GM18517 (cell line): Measurements from ENCODE around the gene SH2D2A.
"Not testable (repeated sequence)": the region's sequence is repeated elsewhere in the genome, so short reads cannot be mapped to it uniquely, and the experiment has no call there.

ENCODE experiments used
- ATAC-seq: cut with Tn5 transposase; IDR thresholded peaks from one replicate; pipeline ENCODE4 v1.9.1; 2021; ENCODE audit warnings: mild to moderate bottlenecking, moderate library complexity; ENCODE audit not compliant: unreplicated experiment

Gene SH2D2A

GRCh38 chr1:156775799-156776198 lies 40.8 kb downstream of the SH2D2A start:
- no peak for ATAC-seq

- no peak for ATAC-seq
Observed at GRCh38 chr1:156773607-156774006, 43.0 kb downstream of the SH2D2A start.

GRCh38 chr1:156772728-156773497 lies 43.7 kb downstream of the SH2D2A start:
- no peak for ATAC-seq

GRCh38 chr1:156772222-156772621 lies 44.4 kb downstream of the SH2D2A start:
- no peak for ATAC-seq

- no peak for ATAC-seq
Observed at GRCh38 chr1:156768610-156769295, 47.9 kb downstream of the SH2D2A start.

GRCh38 chr1:156767879-156768604 lies 48.6 kb downstream of the SH2D2A start:
- peak; percentile 3 for ATAC-seq

GRCh38 chr1:156767101-156767878 lies 49.4 kb downstream of the SH2D2A start, which contains the start of gene PRCC:
Gene PRCC (plus strand): TSS chr1:156767535. CDS start chr1:156767772, 237 bp downstream.
- ATAC-seq: peak; percentile 93

- ATAC-seq: peak; percentile 3
Observed at GRCh38 chr1:156766298-156767100, 50.1 kb downstream of the SH2D2A start.

- ATAC-seq: no peak
Observed at GRCh38 chr1:156765666-156766065, 51.0 kb downstream of the SH2D2A start.

GRCh38 chr1:156765136-156765535 lies 51.5 kb downstream of the SH2D2A start:
- ATAC-seq: not testable (repeated sequence)

- ATAC-seq: no peak
Observed at GRCh38 chr1:156760796-156761104, 55.9 kb downstream of the SH2D2A start.

GRCh38 chr1:156760092-156760795 lies 56.4 kb downstream of the SH2D2A start:
- no peak for ATAC-seq

GRCh38 chr1:156757572-156758253 lies 58.9 kb downstream of the SH2D2A start:
- ATAC-seq: not testable (repeated sequence)

- no peak for ATAC-seq
Observed at GRCh38 chr1:156756355-156756754, 60.3 kb downstream of the SH2D2A start.
